DND-41 (cell line): ENCODE measurements around the gene CNTN6.

ENCODE experiments used
- ATAC-seq: fragments of 200-7000 bp; cut with Tn5 transposase; 3 replicates; pipeline ENCODE4 v1.9.1; 2021; ENCODE audit warnings: low read depth; ENCODE audit not compliant: insufficient read depth
- DNase-seq: peaks from one replicate; pipeline ENCODE4 v3.0.0-alpha.2; 2020
- H2AFZ ChIP-seq: 2 replicates; pipeline ENCODE4 v1.6.0; 2012; ENCODE audit warnings: low read depth, low read length
- H3K27ac ChIP-seq: 2 replicates; pipeline ENCODE4 v1.5.1; 2012; ENCODE audit warnings: low read length, inconsistent platforms
- H3K27me3 ChIP-seq: fragments of 200-600 bp; sonication (generic); 2 replicates; pipeline ENCODE4 v1.6.0; 2012; ENCODE audit warnings: low read length, mild to moderate bottlenecking, inconsistent platforms; ENCODE audit not compliant: insufficient read depth, poor library complexity
- H3K36me3 ChIP-seq: 2 replicates; pipeline ENCODE4 v1.5.1; 2012; ENCODE audit warnings: low read length, inconsistent platforms; ENCODE audit not compliant: insufficient read depth
- H3K4me1 ChIP-seq: 2 replicates; pipeline ENCODE4 v1.5.1; 2012; ENCODE audit warnings: mild to moderate bottlenecking, low read length; ENCODE audit not compliant: insufficient read depth
- H3K4me2 ChIP-seq: 2 replicates; pipeline ENCODE4 v1.6.0; 2012; ENCODE audit warnings: mild to moderate bottlenecking, moderate library complexity, low read length, inconsistent platforms; ENCODE audit not compliant: insufficient read depth
- H3K4me3 ChIP-seq, 2 experiments: fragments of 200-600 bp in 1 of 2; shearing (Covaris generic) in 1 of 2; 2 replicates each; pipeline ENCODE4 v1.5.1; 2012 to 2016; ENCODE audit warnings: inconsistent platforms in 2 of 2, low read length in 2 of 2, mild to moderate bottlenecking in 2 of 2, low read depth in 1 of 2, moderate library complexity in 1 of 2
- H3K79me2 ChIP-seq: 2 replicates; pipeline ENCODE4 v1.6.0; 2012; ENCODE audit warnings: low read length, inconsistent platforms; ENCODE audit not compliant: insufficient read depth
- H3K9ac ChIP-seq: 2 replicates; pipeline ENCODE4 v1.6.0; 2012; ENCODE audit warnings: low read depth, mild to moderate bottlenecking, inconsistent platforms, low read length, moderate library complexity
- H3K9me3 ChIP-seq: 2 replicates; pipeline ENCODE4 v1.5.1; 2012; ENCODE audit warnings: low read length, moderate library complexity, mild to moderate bottlenecking, inconsistent platforms; ENCODE audit not compliant: insufficient read depth, severe bottlenecking
- H4K20me1 ChIP-seq: 2 replicates; pipeline ENCODE4 v1.6.0; 2012; ENCODE audit warnings: low read length; ENCODE audit not compliant: insufficient read depth
- CTCF ChIP-seq: IDR thresholded peaks from 2 replicates; pipeline ENCODE4 v1.5.1; 2012; ENCODE audit warnings: borderline replicate concordance, low read length, moderate library complexity, mild to moderate bottlenecking; ENCODE audit not compliant: poor library complexity, severe bottlenecking; ENCODE audit errors: extremely low read depth
- EZH2 ChIP-seq: IDR thresholded peaks from 3 replicates; pipeline ENCODE4 v1.6.1; 2012; ENCODE audit warnings: borderline replicate concordance, low read depth, mild to moderate bottlenecking, moderate library complexity, low read length, inconsistent platforms; ENCODE audit not compliant: severe bottlenecking

Gene CNTN6

GRCh38 chr3:1294586-1294985 lies 201.8 kb downstream of the CNTN6 start:
- Histone ChIP-seq H4K20me1 (no peaks in the 10 kb centered on the region), H3K4me3 (no peak overlapping the region), H3K4me2 (no peak overlapping the region), H3K36me3 (no peaks in the 10 kb centered on the region), H3K9me3 (no peaks in the 10 kb centered on the region), H2AFZ (no peak overlapping the region), H3K79me2 (no peaks in the 10 kb centered on the region), H3K27me3 (no peaks in the 10 kb centered on the region), H3K27ac (no peak overlapping the region), H3K9ac (no peak overlapping the region), H3K4me1 (no peaks in the 10 kb centered on the region)
- TF ChIP-seq EZH2 (no peak), CTCF (no peak)
- DNase-seq (no peak), ATAC-seq (no peak)

DNA sequence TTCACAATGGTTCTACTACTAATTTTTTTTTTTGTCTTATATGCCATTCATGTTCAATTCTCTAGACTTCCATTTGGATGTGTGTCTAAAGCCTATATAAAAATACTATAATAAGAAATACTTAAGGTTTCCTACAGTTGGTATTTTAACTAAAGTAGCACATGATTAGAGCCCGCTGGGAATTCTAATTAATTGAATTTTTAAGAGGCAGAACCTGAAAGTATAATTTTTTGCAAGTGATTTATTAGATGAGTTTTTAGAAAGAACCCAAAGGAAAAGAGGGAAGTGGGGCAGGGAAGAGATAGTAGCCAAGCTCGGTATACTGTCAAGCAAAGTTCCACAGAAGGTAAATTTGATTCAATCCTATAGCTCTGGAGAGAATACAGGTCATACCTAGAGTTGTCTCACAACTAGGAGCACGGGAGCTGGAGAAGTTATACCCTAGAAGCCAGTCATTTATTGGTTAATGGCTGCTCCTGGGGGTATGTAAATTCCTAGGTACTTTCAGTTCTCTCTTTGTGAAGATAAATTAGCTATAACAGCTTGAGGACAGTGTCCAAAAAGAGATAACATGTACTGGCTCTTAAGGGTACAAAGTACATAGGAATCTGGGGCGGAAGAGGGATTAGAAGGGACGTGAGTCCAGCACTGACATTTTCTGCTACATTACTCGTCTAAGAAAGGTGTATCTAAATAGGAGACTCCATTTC lies 225.6 kb downstream of the CNTN6 start:
- Histone ChIP-seq H2AFZ (no peak overlapping the region), H4K20me1 (no peaks in the 10 kb centered on the region), H3K4me2 (no peak overlapping the region), H3K9me3 (no peaks in the 10 kb centered on the region), H3K4me1 (no peaks in the 10 kb centered on the region), H3K27me3 (no peaks in the 10 kb centered on the region), H3K36me3 (no peaks in the 10 kb centered on the region), H3K4me3 (no peak overlapping the region), H3K79me2 (no peaks in the 10 kb centered on the region), H3K9ac (no peak overlapping the region), H3K27ac (no peak overlapping the region)
- no peak for TF ChIP-seq EZH2
- TF ChIP-seq CTCF: no peak
- DNase-seq: no peak
- ATAC-seq: no peak

DNA sequence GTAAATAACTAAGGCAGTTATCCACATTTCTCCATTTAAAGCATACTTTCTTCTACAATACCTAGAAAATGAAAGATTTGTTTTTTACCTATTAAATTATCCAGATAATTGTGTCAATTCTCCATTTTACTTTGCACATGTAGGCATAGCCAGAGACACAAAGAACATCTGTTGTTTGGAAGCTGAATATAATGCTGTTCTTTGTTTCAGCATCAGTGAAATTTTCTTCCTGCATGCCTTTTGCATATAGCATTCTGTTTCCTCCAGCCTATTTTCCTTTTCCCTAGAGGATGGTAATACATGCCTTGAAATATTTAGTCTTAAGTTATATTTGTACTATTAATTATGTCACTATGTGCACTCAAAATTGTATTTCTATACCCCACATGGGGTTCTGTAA lies 233.7 kb downstream of the CNTN6 start:
- no peak for ATAC-seq

More for the DNA sequence above, 233.7 kb downstream of the CNTN6 start:
- H3K4me2 ChIP-seq: no peak overlapping the region
- no peaks in the 10 kb centered on the region for H3K9me3 ChIP-seq
- no peaks in the 10 kb centered on the region for H3K4me1 ChIP-seq
- H3K27ac ChIP-seq: no peak overlapping the region
- H3K36me3 ChIP-seq: no peaks in the 10 kb centered on the region
- no peak overlapping the region for H2AFZ ChIP-seq
- H3K9ac ChIP-seq: no peak overlapping the region
- TF ChIP-seq CTCF: no peak
- no peak for DNase-seq
- no peaks in the 10 kb centered on the region for H3K27me3 ChIP-seq
- H3K4me3 ChIP-seq: no peak overlapping the region
- no peaks in the 10 kb centered on the region for H3K79me2 ChIP-seq
- no peaks in the 10 kb centered on the region for H4K20me1 ChIP-seq
